AG08395 (cell line): ENCODE data around the gene UCHL5.
A peak's percentile ranks its signal among the peaks of the same experiment; 100 is the strongest.
"Not testable (repeated sequence)": the region's sequence is repeated elsewhere in the genome, so short reads cannot be mapped to it uniquely, and the experiment has no call there.

Experiments
- DNase-seq: peaks from one replicate; pipeline ENCODE4 v3.0.0; 2012; ENCODE audit warnings: mixed read lengths, low spot score

The UCHL5 gene

GRCh38 chr1:193065954-193066353 is 6.8 kb upstream of the UCHL5 start:
- DNase-seq, result no peak

- DNase-seq, result no peak
Measured at GRCh38 chr1:193062698-193063463, 3.7 kb upstream of the UCHL5 start.

- DNase-seq, result peak; percentile 4
Measured at GRCh38 chr1:193060938-193061337, 1.8 kb upstream of the UCHL5 start.

- DNase-seq, result no peak
Measured at GRCh38 chr1:193060406-193060805, 1.2 kb upstream of the UCHL5 start.

- DNase-seq, result no peak
Measured at GRCh38 chr1:193060115-193060403, 899 bp upstream of the UCHL5 start.

GRCh38 chr1:193058529-193059281 is 455 bp downstream of the UCHL5 start:
- DNase-seq, result peak; percentile 19

- no peak for DNase-seq
Measured at GRCh38 chr1:193054169-193054675, 4.9 kb downstream of the UCHL5 start.

GRCh38 chr1:193048913-193049312 is 10.2 kb downstream of the UCHL5 start:
- DNase-seq, result not testable (repeated sequence)

GRCh38 chr1:193042766-193043691 is 16.1 kb downstream of the UCHL5 start:
- no peak for DNase-seq

GRCh38 chr1:193040011-193040410 is 19.1 kb downstream of the UCHL5 start:
- no peak for DNase-seq

- no peak for DNase-seq
Measured at GRCh38 chr1:193036337-193037047, 22.7 kb downstream of the UCHL5 start.

- no peak for DNase-seq
Measured at GRCh38 chr1:193033610-193034009, 25.6 kb downstream of the UCHL5 start.

- DNase-seq, result not testable (repeated sequence)
Measured at GRCh38 chr1:193032643-193033427, 26.3 kb downstream of the UCHL5 start.

- peak; percentile 12 for DNase-seq
Measured at GRCh38 chr1:193031431-193031830, 27.7 kb downstream of the UCHL5 start.

GRCh38 chr1:193030280-193030679 is 28.9 kb downstream of the UCHL5 start:
- DNase-seq, result no peak

GRCh38 chr1:193025218-193025617 is 33.9 kb downstream of the UCHL5 start:
- DNase-seq, result no peak

- DNase-seq, result peak; percentile 35
Measured at GRCh38 chr1:193019442-193020026, 39.6 kb downstream of the UCHL5 start.

- no peak for DNase-seq
Measured at GRCh38 chr1:193016788-193017187, 42.4 kb downstream of the UCHL5 start.

- DNase-seq, result no peak
Measured at GRCh38 chr1:193014400-193014799, 44.8 kb downstream of the UCHL5 start.

- no peak for DNase-seq
Measured at GRCh38 chr1:193013707-193014106, 45.5 kb downstream of the UCHL5 start.
